Common myeloid progenitor, CD34-positive (primary cell): ENCODE measurements around the gene CREG1.

Experiments
- CTCF ChIA-PET: fragments of 350-600 bp; sonication (Branson Sonifier 250); formaldehyde crosslinking; loops from one replicate; lab custom pipeline; 2021; ENCODE audit warnings: antibody characterized with exemption; lab: Charles Lee
- POLR2A ChIA-PET: fragments of 350-600 bp; sonication (Branson Sonifier 250); formaldehyde crosslinking; loops from one replicate; lab custom pipeline; 2021; ENCODE audit warnings: antibody characterized with exemption; lab: Charles Lee
- DNase-seq, 3 donors: peaks; one replicate each; pipeline versions ENCODE4 v3.0.0 to v3.0.0-alpha.2; 2013
- H3K27ac ChIP-seq, 2 experiments: 1 replicate in 1 of 2; 2 replicates in 1 of 2; pipeline ENCODE4 v1.7.0; 2013; ENCODE audit warnings: inconsistent platforms in 2 of 2, low read length in 2 of 2, mild to moderate bottlenecking in 2 of 2, low read depth in 1 of 2, moderate library complexity in 1 of 2; ENCODE audit not compliant: severe bottlenecking in 2 of 2, insufficient read depth in 1 of 2, poor library complexity in 1 of 2
- H3K27me3 ChIP-seq, 5 experiments: replicated peaks in 2 of 5; 1 replicate in 3 of 5; 2 replicates in 2 of 5; pipeline versions ENCODE4 v1.6.1 to v1.7.0; 2013; ENCODE audit warnings: low read length in 4 of 5, mild to moderate bottlenecking in 2 of 5, moderate library complexity in 2 of 5, inconsistent platforms in 1 of 5; ENCODE audit not compliant: insufficient read depth in 5 of 5, control insufficient read depth in 4 of 5
- H3K36me3 ChIP-seq, 4 experiments: 1 replicate in 2 of 4; 2 replicates in 2 of 4; pipeline versions ENCODE4 v1.6.1 to v1.7.0; 2013; ENCODE audit warnings: low read length in 3 of 4, control low read depth in 1 of 4, mild to moderate bottlenecking in 1 of 4; ENCODE audit not compliant: control insufficient read depth in 4 of 4, insufficient read depth in 4 of 4
- H3K4me1 ChIP-seq, 4 experiments: 1 replicate in 3 of 4; 2 replicates in 1 of 4; pipeline versions ENCODE4 v1.6.1 to v1.7.1; 2013; ENCODE audit warnings: low read length in 3 of 4, mild to moderate bottlenecking in 3 of 4, control low read depth in 1 of 4, inconsistent platforms in 1 of 4, moderate library complexity in 1 of 4; ENCODE audit not compliant: control insufficient read depth in 4 of 4, insufficient read depth in 4 of 4; ENCODE audit errors: control extremely low read depth in 1 of 4
- H3K4me3 ChIP-seq, 7 experiments: 1 replicate in 4 of 7; 2 replicates in 3 of 7; pipeline versions ENCODE4 v1.5.1 to v1.7.0; 2013; ENCODE audit warnings: mild to moderate bottlenecking in 7 of 7, low read length in 6 of 7, moderate library complexity in 6 of 7, inconsistent platforms in 2 of 7, low read depth in 2 of 7, control low read depth in 1 of 7; ENCODE audit not compliant: insufficient read depth in 4 of 7, control insufficient read depth in 1 of 7; ENCODE audit errors: extremely low read depth in 1 of 7
- H3K9me3 ChIP-seq, 5 experiments: 1 replicate in 4 of 5; 2 replicates in 1 of 5; pipeline versions ENCODE4 v1.6.1 to v1.7.1; 2013; ENCODE audit warnings: low read length in 4 of 5, mild to moderate bottlenecking in 2 of 5, inconsistent platforms in 1 of 5, low read depth in 1 of 5, moderate library complexity in 1 of 5; ENCODE audit not compliant: control insufficient read depth in 4 of 5, insufficient read depth in 2 of 5; ENCODE audit errors: control extremely low read depth in 1 of 5
- WGBS: methylation state at CpG from one replicate; pipeline ENCODE4 v1.1.5; 2013; ENCODE audit not compliant: insufficient coverage; 5-methylcytosine and 5-hydroxymethylcytosine counted together

The CREG1 gene

GRCh38 chr1:167533851-167534300 is 19.7 kb downstream of the CREG1 start:
- Histone ChIP-seq H3K4me3 (no peak overlapping the region), H3K27ac (no peak overlapping the region), H3K27me3 (no peaks in the 10 kb centered on the region), H3K4me1 (peaks cover 0 to 9% (median 1%) of the 10 kb centered on the region in 4 experiments), H3K9me3 (no peaks in the 10 kb centered on the region), H3K36me3 (peaks cover 0 to 2% (median 0%) of the 10 kb centered on the region in 4 experiments)
- WGBS = 18% methylated on average over 8 of the region's 8 CpGs
- ChIA-PET CTCF (interaction anchor here (0.7 to 4.6 kb wide), 44 partner anchors 8 to 628 kb away, joined by 3 to 53 read pairs (median 5); partner anchors contain the start of gene CREG1), POLR2A (no interaction called here)
- DNase-seq = peak; percentile 54 to 73 (median 61)

- Histone ChIP-seq H3K36me3 (peaks cover 0 to 2% (median 0%) of the 10 kb centered on the region in 4 experiments), H3K4me1 (peaks cover 0 to 9% (median 1%) of the 10 kb centered on the region in 4 experiments), H3K9me3 (no peaks in the 10 kb centered on the region), H3K27ac (no peak overlapping the region), H3K4me3 (no peak overlapping the region), H3K27me3 (no peaks in the 10 kb centered on the region)
- no peak for DNase-seq
- ChIA-PET POLR2A (no interaction called here), CTCF (interaction anchor here (0.7 to 4.6 kb wide), 39 partner anchors 9 to 481 kb away, joined by 3 to 53 read pairs (median 5); no protein-coding TSS in a partner anchor)
- WGBS = 91% methylated on average over 6 of the region's 6 CpGs
Measured at GRCh38 chr1:167532964-167533824, 20.4 kb downstream of the CREG1 start.

- POLR2A ChIA-PET = no interaction called here
- CTCF ChIA-PET = interaction anchor here (1.4 to 4.6 kb wide), 19 partner anchors 9 to 466 kb away, joined by 3 to 53 read pairs (median 6); no protein-coding TSS in a partner anchor
- no peak for DNase-seq
- Histone ChIP-seq H3K27me3 (no peaks in the 10 kb centered on the region), H3K4me3 (no peak overlapping the region), H3K36me3 (peaks cover 0 to 2% (median 0%) of the 10 kb centered on the region in 4 experiments), H3K27ac (no peak overlapping the region), H3K9me3 (no peaks in the 10 kb centered on the region), H3K4me1 (peaks cover 0 to 9% (median 1%) of the 10 kb centered on the region in 4 experiments)
Measured at GRCh38 chr1:167532375-167532774, 21.2 kb downstream of the CREG1 start.

- peaks cover 0 to 4% (median 0%) of the 10 kb centered on the region in 4 experiments for H3K4me1 ChIP-seq
- H3K4me3 ChIP-seq = no peak overlapping the region
- H3K36me3 ChIP-seq = no peaks in the 10 kb centered on the region
- H3K9me3 ChIP-seq = no peaks in the 10 kb centered on the region
- POLR2A ChIA-PET = interaction anchor here (1.1 kb wide), 1 partner anchor 126 kb away, joined by 3 read pairs; no protein-coding TSS in a partner anchor
- 97% methylated on average over 7 of the region's 8 CpGs for WGBS
- H3K27ac ChIP-seq = no peak overlapping the region
- CTCF ChIA-PET = interaction anchor here (0.7 to 1.9 kb wide), 7 partner anchors 11 to 283 kb away, joined by 3 to 15 read pairs (median 3); no protein-coding TSS in a partner anchor
- DNase-seq = no peak
- H3K27me3 ChIP-seq = no peaks in the 10 kb centered on the region
Measured at GRCh38 chr1:167529829-167530474, 23.6 kb downstream of the CREG1 start.

GRCh38 chr1:167528057-167528728 is 25.4 kb downstream of the CREG1 start:
- Histone ChIP-seq H3K27ac (no peak overlapping the region), H3K27me3 (no peaks in the 10 kb centered on the region), H3K4me1 (no peaks in the 10 kb centered on the region), H3K9me3 (peaks cover 0 to 3% (median 0%) of the 10 kb centered on the region in 5 experiments), H3K4me3 (no peak overlapping the region), H3K36me3 (no peaks in the 10 kb centered on the region)
- DNase-seq = no peak
- 100% methylated on average over 2 of the region's 3 CpGs for WGBS
- POLR2A ChIA-PET = no interaction called here
- CTCF ChIA-PET = interaction anchor here (0.9 to 1.2 kb wide), 2 partner anchors 37 to 71 kb away, joined by 3 read pairs; no protein-coding TSS in a partner anchor

GRCh38 chr1:167526667-167527383 is 26.7 kb downstream of the CREG1 start:
- no peaks in the 10 kb centered on the region for H3K4me1 ChIP-seq
- peaks cover 0 to 5% (median 0%) of the 10 kb centered on the region in 5 experiments for H3K9me3 ChIP-seq
- H3K27me3 ChIP-seq = no peaks in the 10 kb centered on the region
- ChIA-PET CTCF (interaction anchor here (0.6 to 1.4 kb wide), 4 partner anchors 10 to 250 kb away, joined by 3 read pairs; no protein-coding TSS in a partner anchor), POLR2A (no interaction called here)
- H3K36me3 ChIP-seq = no peaks in the 10 kb centered on the region
- 77% methylated on average over 5 of the region's 8 CpGs for WGBS
- no peak overlapping the region for H3K27ac ChIP-seq
- H3K4me3 ChIP-seq = no peak overlapping the region
- no peak for DNase-seq
